K562 (cell line): Measurements from ENCODE around the gene RABEPK. TPM values are rescaled to one million over a fixed set of nuclear protein-coding genes. Genes with fewer than 3 reads are reported as not detected.

ENCODE experiments used
- CCAR2 ChIP-seq: fragments of 200-400 bp; formaldehyde crosslinking; IDR thresholded peaks from 2 replicates; pipeline ENCODE4 v1.6.1; 2017; ENCODE audit warnings: mild to moderate bottlenecking, low read depth, low read length
- CEBPZ ChIP-seq: fragments of 150-350 bp; IDR thresholded peaks from 2 replicates; pipeline ENCODE4 v1.6.1; 2014; ENCODE audit warnings: low read depth, mild to moderate bottlenecking, low read length, borderline replicate concordance
- DPF2 ChIP-seq: fragments of 450-650 bp; IDR thresholded peaks from 2 replicates; pipeline ENCODE4 v1.6.1; 2016
- EGR1 ChIP-seq: fragments of 450-650 bp; conservative IDR thresholded peaks from 2 replicates; pipeline ENCODE4 v1.6.1; 2017; ENCODE audit warnings: mild to moderate bottlenecking
- ELK3 ChIP-seq: fragments of 450-650 bp; formaldehyde crosslinking; IDR thresholded peaks from 2 replicates; pipeline ENCODE4 v1.4.0; 2020; ENCODE audit warnings: mild to moderate bottlenecking
- FOXK1 ChIP-seq: sonication (generic); formaldehyde crosslinking; IDR thresholded peaks from 2 replicates; pipeline ENCODE4 v1.8.0; 2022; ENCODE audit warnings: missing genetic modification reagents, mild to moderate bottlenecking, borderline replicate concordance
- GABPA ChIP-seq: fragments of 200-800 bp; sonication (Bioruptor generic); conservative IDR thresholded peaks from 2 replicates; pipeline ENCODE4 v1.6.1; 2016; ENCODE audit warnings: low read depth, missing genetic modification characterization, missing compliant biosample characterization
- HDAC2 ChIP-seq: fragments of 450-650 bp; IDR thresholded peaks from 2 replicates; pipeline ENCODE4 v1.6.1; 2016; ENCODE audit warnings: mild to moderate bottlenecking
- HNRNPLL ChIP-seq: fragments of 200-400 bp; formaldehyde crosslinking; IDR thresholded peaks from 2 replicates; pipeline ENCODE4 v1.6.1; 2017; ENCODE audit warnings: low read length, low read depth, mild to moderate bottlenecking; ENCODE audit not compliant: poor library complexity, severe bottlenecking
- MLLT1 ChIP-seq, 2 experiments: fragments of 450-650 bp; IDR thresholded peaks; 2 replicates each; pipeline ENCODE4 v1.6.1; 2016
- PTTG1 ChIP-seq: fragments of 450-650 bp; IDR thresholded peaks from 2 replicates; pipeline ENCODE4 v1.6.1; 2016; ENCODE audit warnings: low read depth, mild to moderate bottlenecking, missing genetic modification characterization, missing compliant biosample characterization
- RBM14 ChIP-seq: fragments of 200-400 bp; formaldehyde crosslinking; IDR thresholded peaks from 2 replicates; pipeline ENCODE4 v1.6.1; 2018; ENCODE audit warnings: low read depth, mild to moderate bottlenecking, low read length, moderate library complexity, borderline replicate concordance; ENCODE audit not compliant: insufficient read depth
- RBM15 ChIP-seq: fragments of 200-400 bp; formaldehyde crosslinking; IDR thresholded peaks from 2 replicates; pipeline ENCODE4 v1.6.1; 2018; ENCODE audit warnings: mild to moderate bottlenecking, low read length, moderate library complexity; ENCODE audit not compliant: insufficient read depth
- SIRT6 ChIP-seq: IDR thresholded peaks from one replicate; pipeline ENCODE4 v1.6.1; 2012; ENCODE audit warnings: low read depth, mild to moderate bottlenecking, control low read depth, inconsistent platforms, low read length, moderate library complexity
- SMAD2 ChIP-seq: fragments of 150-350 bp; IDR thresholded peaks from 2 replicates; pipeline ENCODE4 v1.6.1; 2014; ENCODE audit warnings: low read depth, mild to moderate bottlenecking, low read length
- SP1 ChIP-seq: sonication (generic); formaldehyde crosslinking; IDR thresholded peaks from 2 replicates; pipeline ENCODE4 v1.8.1; 2022; ENCODE audit warnings: mild to moderate bottlenecking, missing genetic modification reagents
- TAF9B ChIP-seq: fragments of 450-650 bp; IDR thresholded peaks from 2 replicates; pipeline ENCODE4 v1.6.1; 2018; ENCODE audit warnings: mild to moderate bottlenecking; ENCODE audit not compliant: partially characterized antibody
- XRCC3 ChIP-seq: fragments of 450-650 bp; IDR thresholded peaks from 2 replicates; pipeline ENCODE4 v1.6.1; 2017; ENCODE audit warnings: mild to moderate bottlenecking, moderate library complexity
- ZBTB1 ChIP-seq: sonication (generic); formaldehyde crosslinking; IDR thresholded peaks from 2 replicates; pipeline ENCODE4 v1.8.1; 2023; ENCODE audit warnings: missing genetic modification reagents, low read depth, mild to moderate bottlenecking, borderline replicate concordance
- ZKSCAN1 ChIP-seq: fragments of 150-350 bp; IDR thresholded peaks from 2 replicates; pipeline ENCODE4 v1.6.1; 2016; ENCODE audit warnings: low read depth, low read length
- ZNF232 ChIP-seq: sonication (generic); formaldehyde crosslinking; IDR thresholded peaks from 2 replicates; pipeline ENCODE4 v1.8.0; 2022; ENCODE audit warnings: mild to moderate bottlenecking, missing genetic modification reagents
- ZNF764 ChIP-seq: fragments of 250-450 bp; sonication (Bioruptor Pico); IDR thresholded peaks from 2 replicates; pipeline ENCODE4 v1.4.0; 2020; ENCODE audit warnings: low read depth, mild to moderate bottlenecking, moderate library complexity
- ZNF79 ChIP-seq: fragments of 250-450 bp; sonication (Bioruptor Pico); IDR thresholded peaks from 2 replicates; pipeline ENCODE4 v1.4.0; 2020; ENCODE audit warnings: low read depth, mild to moderate bottlenecking, moderate library complexity
- polyA plus RNA-seq, 8 experiments: library from polyadenylated mRNA; depleted of rRNA in 4 of 8; stranded (reverse) in 5 of 8; unstranded in 3 of 8; fragments of >200 nt; fragmentation: Nextera tagmentation in 2 of 8; fragmentation: Illumina TruSeq in 1 of 8; extraction: Ambion mirVana in 2 of 8; extraction: Trizol in 1 of 8; gene quantifications; 2 replicates each; pipeline versions ENCODE4 v1.2.1 to v1.2.3, GENCODE V29; 2011 to 2014; ENCODE audit warnings: inconsistent platforms in 1 of 8, missing spikeins in 1 of 8
- total RNA-seq, 7 experiments: library from RNA; depleted of rRNA in 6 of 7; stranded (reverse); fragments of >200 nt in 6 of 7; fragmentation: Illumina TruSeq in 2 of 7; extraction: Trizol in 2 of 7; gene quantifications; 2 replicates each; pipeline versions ENCODE4 v1.2.1 to v1.2.3, GENCODE V29; 2011 to 2021; ENCODE audit warnings: low replicate concordance in 1 of 7

The RABEPK gene
- total and polyA plus RNA-seq, 9 of the 15 experiments (the other 6 are each of a cell fraction or from before 2014, with no cell fraction given): 38.3 to 113 (median 52.8) TPM

GRCh38 chr9:125241000-125241862 lies 40.9 kb downstream of the RABEPK start, which contains the start of gene HSPA5 (continued):
- TF ChIP-seq MLLT1 (IDR thresholded peaks at IDR 0.05): no peak
- no peak for TF ChIP-seq HDAC2
- peak; percentile 97 for TF ChIP-seq FOXK1 (CRISPR knock-in tag)
- no peak for TF ChIP-seq ZNF79 (CRISPR knock-in tag)
- TF ChIP-seq EGR1: no peak
- no peak for TF ChIP-seq DPF2
- TF ChIP-seq SP1: peak; percentile 96
- TF ChIP-seq SIRT6: no peak
- TF ChIP-seq CCAR2: no peak
- TF ChIP-seq XRCC3: no peak
- no peak for TF ChIP-seq PTTG1 (tag)
- TF ChIP-seq GABPA (tag): peak; percentile 96
- no peak for TF ChIP-seq TAF9B
- TF ChIP-seq ZBTB1 (CRISPR knock-in tag): peak; percentile 81
- peak; percentile 88 for TF ChIP-seq HNRNPLL
- no peak for TF ChIP-seq ELK3 (CRISPR knock-in tag)
- TF ChIP-seq ZKSCAN1: 0 out of 2 replicates have a peak, but pooled peaks have one; percentile 34
- peak; percentile 100; the same call in 1 of the 2 replicates for TF ChIP-seq RBM14
- peak; percentile 80; the same call in 1 of the 2 replicates for TF ChIP-seq ZNF232 (CRISPR knock-in tag)
- peak; percentile 86 for TF ChIP-seq CEBPZ
- no peak for TF ChIP-seq RBM15
- TF ChIP-seq ZNF764 (CRISPR knock-in tag): no peak
- TF ChIP-seq SMAD2: no peak
